Astrocyte (in vitro differentiated cells and primary cell): ENCODE measurements around the gene CD151. TPM values are rescaled to one million over a fixed set of nuclear protein-coding genes. Genes with fewer than 3 reads are reported as not detected.

Source experiments
- DNase-seq: peaks from one replicate; pipeline ENCODE4 v3.0.0-alpha.2; 2010; ENCODE audit warnings: low read depth
- FAIRE-seq: peaks from 2 replicates; lab custom pipeline; 2011; peaks lifted over from hg19 to GRCh38; lab: Jason Lieb, UNC
- H2AFZ ChIP-seq: 2 replicates; pipeline ENCODE4 v1.6.0; 2012; ENCODE audit warnings: low read depth, low read length, inconsistent platforms
- H3K27ac ChIP-seq: 2 replicates; pipeline ENCODE4 v1.5.1; 2011; ENCODE audit warnings: low read depth, low read length, inconsistent platforms
- H3K27me3 ChIP-seq: 2 replicates; pipeline ENCODE4 v1.6.0; 2011; ENCODE audit warnings: low read length, inconsistent platforms; ENCODE audit not compliant: insufficient read depth
- H3K36me3 ChIP-seq: 2 replicates; pipeline ENCODE4 v1.5.1; 2011; ENCODE audit warnings: low read length, inconsistent platforms; ENCODE audit not compliant: insufficient read depth
- H3K4me1 ChIP-seq: 2 replicates; pipeline ENCODE4 v1.5.1; 2011; ENCODE audit warnings: low read length, inconsistent platforms; ENCODE audit not compliant: insufficient read depth
- H3K4me2 ChIP-seq: 2 replicates; pipeline ENCODE4 v1.6.0; 2012; ENCODE audit warnings: low read length, inconsistent platforms
- H3K4me3 ChIP-seq: 2 replicates; pipeline ENCODE4 v1.5.1; 2011; ENCODE audit warnings: low read depth, mild to moderate bottlenecking, low read length, inconsistent platforms; ENCODE audit not compliant: insufficient read depth
- H3K79me2 ChIP-seq: 2 replicates; pipeline ENCODE4 v1.6.0; 2012; ENCODE audit warnings: mild to moderate bottlenecking, low read length, inconsistent platforms; ENCODE audit not compliant: insufficient read depth
- H3K9ac ChIP-seq: 2 replicates; pipeline ENCODE4 v1.6.0; 2012; ENCODE audit warnings: mild to moderate bottlenecking, low read length, inconsistent platforms
- H3K9me3 ChIP-seq: 2 replicates; pipeline ENCODE4 v1.5.1; 2012; ENCODE audit warnings: low read depth, mild to moderate bottlenecking, low read length, inconsistent platforms; ENCODE audit not compliant: insufficient read depth
- H4K20me1 ChIP-seq: 2 replicates; pipeline ENCODE4 v1.6.0; 2012; ENCODE audit warnings: low read length, inconsistent platforms; ENCODE audit not compliant: insufficient read depth
- H3K27ac Mint-ChIP-seq: one replicate; pipeline ENCODE4 v1.8.0; 2021; ENCODE audit warnings: mild to moderate bottlenecking, mixed read lengths; ENCODE audit not compliant: unreplicated experiment
- H3K27me3 Mint-ChIP-seq: one replicate; pipeline ENCODE4 v1.8.0; 2021; ENCODE audit warnings: low read depth, mixed read lengths; ENCODE audit not compliant: unreplicated experiment
- H3K36me3 Mint-ChIP-seq: one replicate; pipeline ENCODE4 v1.8.0; 2021; ENCODE audit warnings: low read depth, mixed read lengths; ENCODE audit not compliant: unreplicated experiment
- H3K4me1 Mint-ChIP-seq: one replicate; pipeline ENCODE4 v1.8.0; 2021; ENCODE audit warnings: low read depth, mixed read lengths; ENCODE audit not compliant: unreplicated experiment
- H3K4me3 Mint-ChIP-seq: one replicate; pipeline ENCODE4 v1.8.0; 2021; ENCODE audit warnings: mild to moderate bottlenecking, moderate library complexity, mixed read lengths; ENCODE audit not compliant: unreplicated experiment
- H3K9me3 Mint-ChIP-seq: one replicate; pipeline ENCODE4 v1.8.0; 2021; ENCODE audit warnings: mild to moderate bottlenecking, mixed read lengths; ENCODE audit not compliant: unreplicated experiment
- CTCF ChIP-seq: IDR thresholded peaks from 2 replicates; pipeline ENCODE4 v1.5.1; 2011; ENCODE audit warnings: low read depth, mild to moderate bottlenecking, inconsistent platforms, low read length, moderate library complexity; ENCODE audit not compliant: insufficient read depth
- EZH2 ChIP-seq: IDR thresholded peaks from 2 replicates; pipeline ENCODE4 v1.6.1; 2012; ENCODE audit warnings: mild to moderate bottlenecking, low read length, inconsistent platforms; ENCODE audit not compliant: insufficient read depth
- total RNA-seq: library from RNA; stranded (reverse); gene quantifications from 2 replicates; pipeline ENCODE4 v1.2.1, GENCODE V29; 2021

CD151 gene
- total RNA-seq, 1 donor from 2014 or later = 421 TPM

- Mint-ChIP-seq H3K9me3 (no peaks in the 10 kb centered on the region), H3K4me1 (peaks cover 11% of the 10 kb centered on the region), H3K4me3 (peak overlapping the region; percentile 74), H3K27ac (peak overlapping the region; percentile 58), H3K36me3 (no peaks in the 10 kb centered on the region), H3K27me3 (peaks cover 5% of the 10 kb centered on the region)
- no peaks in the 10 kb centered on the region for H3K27me3 ChIP-seq
- H3K4me1 ChIP-seq = peaks cover 65% of the 10 kb centered on the region
- DNase-seq = no peak
- no peak for FAIRE-seq
- H3K9ac ChIP-seq = peak overlapping the region; percentile 74
- H3K4me3 ChIP-seq = peak overlapping the region; percentile 59
- peak overlapping the region; percentile 56 for H2AFZ ChIP-seq
- peaks cover 3% of the 10 kb centered on the region for H3K36me3 ChIP-seq
- H3K27ac ChIP-seq = peak overlapping the region; percentile 37
- no peak for TF ChIP-seq CTCF
- TF ChIP-seq EZH2 = no peak
- H3K4me2 ChIP-seq = peak overlapping the region; percentile 96
- H3K9me3 ChIP-seq = no peaks in the 10 kb centered on the region
- H4K20me1 ChIP-seq = peaks cover 54% of the 10 kb centered on the region
- peaks cover 42% of the 10 kb centered on the region for H3K79me2 ChIP-seq
These were observed 707 bp upstream of the CD151 start for GRCh38 chr11:831961-832528.

GRCh38 chr11:833114-833791 is 501 bp downstream of the CD151 start:
- Mint-ChIP-seq H3K4me1 (peaks cover 8% of the 10 kb centered on the region), H3K4me3 (peak overlapping the region; percentile 91), H3K36me3 (no peaks in the 10 kb centered on the region), H3K27ac (peak overlapping the region; percentile 98), H3K27me3 (peaks cover 1% of the 10 kb centered on the region), H3K9me3 (no peaks in the 10 kb centered on the region)
- H3K79me2 ChIP-seq = peaks cover 53% of the 10 kb centered on the region
- no peaks in the 10 kb centered on the region for H3K9me3 ChIP-seq
- H3K9ac ChIP-seq = peak overlapping the region; percentile 92
- H4K20me1 ChIP-seq = peaks cover 65% of the 10 kb centered on the region
- DNase-seq (no peak), FAIRE-seq (no peak)
- no peak for TF ChIP-seq EZH2
- TF ChIP-seq CTCF = no peak
- peak overlapping the region; percentile 86 for H3K4me3 ChIP-seq
- peak overlapping the region; percentile 98 for H3K4me2 ChIP-seq
- H3K27ac ChIP-seq = peak overlapping the region; percentile 79
- H2AFZ ChIP-seq = no peak overlapping the region
- H3K4me1 ChIP-seq = peaks cover 68% of the 10 kb centered on the region
- no peaks in the 10 kb centered on the region for H3K27me3 ChIP-seq
- H3K36me3 ChIP-seq = peaks cover 3% of the 10 kb centered on the region
